Fibroblast of skin of abdomen (primary cell): Measurements from ENCODE around the gene PRELID1.
A peak's percentile ranks its signal among the peaks of the same experiment; 100 is the strongest.
"Not testable (repeated sequence)": the region's sequence is repeated elsewhere in the genome, so short reads cannot be mapped to it uniquely, and the experiment has no call there.

Experiments used
- DNase-seq: peaks from one replicate; pipeline ENCODE4 v3.0.0-alpha.2; 2013

The PRELID1 gene

GRCh38 chr5:177300236-177300880 lies 3.2 kb upstream of the PRELID1 start:
- peak; percentile 67 for DNase-seq

GRCh38 chr5:177300951-177301350 lies 2.6 kb upstream of the PRELID1 start:
- DNase-seq: no peak

DNA sequence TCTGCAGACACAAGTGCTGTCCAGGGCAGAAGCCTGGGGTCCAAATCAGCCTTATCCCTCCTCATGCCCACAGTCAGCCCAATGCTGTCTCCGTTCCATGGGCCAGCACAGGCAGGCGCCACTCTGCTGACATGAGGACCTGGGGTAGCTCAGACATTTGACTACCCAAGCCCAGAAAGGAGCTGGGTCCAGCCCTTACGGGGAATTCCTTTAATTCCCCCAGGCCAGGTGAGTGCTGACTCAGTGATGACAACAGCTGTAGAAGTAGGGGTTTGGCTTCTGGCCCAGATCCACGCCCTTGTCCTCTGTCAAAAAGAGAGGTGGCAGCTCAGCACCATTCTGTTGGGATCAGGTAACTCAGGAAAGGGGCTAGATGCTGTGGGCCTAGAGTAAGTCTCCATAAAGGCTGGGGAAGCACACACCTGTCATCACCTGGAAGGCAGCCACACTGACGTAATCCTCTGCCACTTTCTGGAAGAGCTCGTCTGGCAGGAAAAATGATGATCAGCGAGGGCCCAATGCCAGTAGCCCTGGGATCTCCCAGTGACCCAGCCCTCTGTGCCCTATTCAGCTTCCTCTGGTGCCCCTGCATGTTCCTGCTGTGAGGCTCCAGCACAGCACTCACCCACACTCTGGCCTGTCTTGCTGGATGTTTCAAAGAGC lies 2.0 kb upstream of the PRELID1 start:
- no peak for DNase-seq

DNA sequence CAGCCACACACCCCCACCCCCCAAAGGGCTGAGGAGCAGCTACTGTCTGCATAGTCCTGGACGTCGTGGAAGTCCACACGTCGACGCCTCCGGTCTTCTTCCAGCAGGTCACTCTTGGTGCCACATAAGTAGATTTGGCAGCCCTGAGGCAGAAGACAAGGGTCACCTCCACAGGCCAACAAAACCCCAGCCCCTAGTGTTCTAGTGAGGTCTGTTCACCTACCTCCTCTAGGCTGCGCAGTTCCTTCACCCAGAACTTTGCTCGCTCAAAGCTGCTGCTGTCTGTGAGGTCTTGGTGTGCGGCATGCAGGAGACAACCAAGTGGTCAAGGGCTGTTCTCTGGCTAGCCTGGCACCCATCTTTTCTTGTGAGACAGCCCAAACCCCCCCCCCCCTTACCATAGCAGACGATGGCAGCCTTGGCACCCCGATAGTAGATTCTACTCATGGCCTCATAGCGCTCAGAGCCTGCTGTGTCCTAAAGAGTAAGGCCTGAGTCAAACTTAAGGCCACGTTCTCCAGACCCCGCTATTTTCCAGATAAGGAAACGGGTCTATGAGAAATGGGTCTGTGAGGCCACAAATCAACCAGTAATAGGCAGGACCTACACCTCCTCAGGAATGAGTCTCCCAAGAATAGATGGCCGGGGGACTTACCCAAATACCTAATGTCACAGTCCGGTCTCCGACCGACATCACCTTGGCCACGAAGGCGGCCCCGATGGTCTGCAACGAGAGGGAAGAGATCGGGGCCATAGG lies 1.1 kb upstream of the PRELID1 start:
- DNase-seq: peak; percentile 12

- DNase-seq: no peak
Measured at GRCh38 chr5:177303925-177304391, 359 bp downstream of the PRELID1 start.

DNA sequence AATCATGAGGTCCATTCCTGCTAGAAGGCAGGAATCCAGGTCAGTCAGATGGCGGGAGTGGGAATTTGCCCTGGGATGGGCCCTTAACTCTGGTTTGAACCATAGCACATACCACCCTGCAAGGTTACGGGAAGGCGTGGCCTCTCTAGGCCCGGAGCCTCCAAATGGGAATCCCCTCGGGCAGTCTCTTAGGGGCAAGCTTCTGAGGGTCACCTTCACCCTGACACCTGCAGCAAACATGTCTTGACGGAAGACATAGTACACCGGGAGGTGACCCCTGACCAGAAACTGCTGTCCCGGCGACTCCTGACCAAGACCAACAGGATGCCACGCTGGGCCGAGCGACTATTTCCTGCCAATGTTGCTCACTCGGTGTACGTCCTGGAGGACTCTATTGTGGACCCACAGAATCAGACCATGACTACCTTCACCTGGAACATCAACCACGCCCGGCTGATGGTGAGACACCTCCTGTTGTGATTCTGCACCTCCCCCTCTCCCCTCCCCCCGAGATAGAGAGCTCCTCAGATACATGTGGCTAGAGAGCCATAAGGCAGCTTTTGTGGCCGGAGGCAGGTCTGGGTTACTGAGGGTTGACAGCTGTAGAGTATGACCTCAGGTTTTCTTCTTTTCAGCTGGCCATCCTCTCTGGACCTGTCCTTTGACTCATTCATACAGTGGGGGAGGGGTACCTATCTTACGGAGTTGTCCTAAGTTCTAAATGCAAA lies 957 bp downstream of the PRELID1 start:
- peak; percentile 39 for DNase-seq

DNA sequence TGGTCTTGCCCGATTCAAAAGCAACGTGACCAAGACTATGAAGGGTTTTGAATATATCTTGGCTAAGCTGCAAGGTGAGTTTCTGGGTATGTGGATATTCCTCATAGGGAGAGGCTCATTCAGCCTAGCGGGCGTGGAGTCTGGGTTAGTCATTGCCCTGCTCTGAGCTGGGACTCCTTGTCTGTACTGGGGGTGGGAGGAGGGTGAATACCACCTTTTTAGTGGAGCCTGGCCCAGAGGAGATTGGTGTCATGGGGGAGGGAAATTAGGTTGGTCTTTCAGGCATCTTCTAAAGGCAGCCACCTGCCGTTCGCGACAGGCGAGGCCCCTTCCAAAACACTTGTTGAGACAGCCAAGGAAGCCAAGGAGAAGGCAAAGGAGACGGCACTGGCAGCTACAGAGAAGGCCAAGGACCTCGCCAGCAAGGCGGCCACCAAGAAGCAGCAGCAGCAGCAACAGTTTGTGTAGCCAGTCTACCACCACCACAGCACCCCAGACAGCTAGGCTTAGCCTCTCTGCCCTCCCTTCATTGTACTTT lies 2.6 kb downstream of the PRELID1 start:
- not testable (repeated sequence) for DNase-seq

- DNase-seq: no peak
Measured at GRCh38 chr5:177306674-177307543, 3.3 kb downstream of the PRELID1 start.

GRCh38 chr5:177307544-177308363 lies 4.2 kb downstream of the PRELID1 start:
- no peak for DNase-seq

DNA sequence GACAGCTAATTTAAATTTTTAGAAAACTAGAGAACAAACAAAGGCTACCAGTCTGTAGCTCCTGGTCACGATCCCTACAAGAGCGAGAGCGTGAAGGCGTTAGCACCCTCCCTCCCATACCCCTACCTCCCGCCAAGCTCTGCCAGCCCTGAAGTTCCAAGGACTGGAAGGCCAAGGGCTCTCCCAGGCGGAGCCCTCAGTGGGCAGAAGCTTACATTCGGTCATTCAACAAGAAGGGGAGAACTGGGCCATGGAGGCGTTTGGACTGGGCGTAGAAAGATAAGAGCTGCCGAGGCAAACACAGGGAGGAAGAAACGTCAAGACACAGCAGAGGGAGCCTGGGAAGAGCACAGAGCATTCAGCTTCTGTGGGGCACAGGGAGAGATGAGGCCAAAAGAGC lies 5.1 kb downstream of the PRELID1 start:
- no peak for DNase-seq

GRCh38 chr5:177309351-177310191 lies 6.0 kb downstream of the PRELID1 start:
- peak; percentile 47 for DNase-seq

GRCh38 chr5:177310332-177310731 lies 6.7 kb downstream of the PRELID1 start:
- no peak for DNase-seq

DNA sequence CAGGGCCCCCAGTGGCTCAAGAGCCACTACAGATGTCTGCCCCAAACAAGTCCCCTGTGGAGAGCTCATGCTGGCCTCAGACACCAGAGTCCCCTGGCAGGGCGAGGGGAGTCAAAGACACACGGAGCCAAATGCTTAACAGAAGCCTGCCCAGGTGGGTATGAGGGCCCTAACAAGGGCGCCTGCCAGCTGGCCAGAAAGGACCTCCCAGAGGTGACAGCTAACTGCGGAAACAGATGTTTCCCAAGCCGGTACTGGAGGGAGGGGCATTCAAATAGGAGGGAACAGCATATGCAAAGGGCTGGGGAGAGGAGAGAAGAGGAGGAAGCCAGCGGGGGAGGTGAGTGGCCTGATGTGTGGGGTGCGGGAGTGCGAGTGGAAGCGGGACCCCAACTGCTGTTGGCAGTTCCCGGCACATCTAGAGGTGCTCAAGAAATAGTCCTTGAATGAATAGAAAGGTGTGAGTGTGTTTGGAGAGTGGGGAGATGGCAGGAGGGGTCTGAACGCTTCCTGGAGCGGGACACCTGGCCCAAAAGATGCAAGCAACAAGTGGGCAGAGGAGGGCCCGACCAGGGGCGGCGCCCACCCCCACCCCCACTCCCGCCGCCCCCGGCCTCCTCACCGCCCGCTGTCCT lies 7.3 kb downstream of the PRELID1 start:
- DNase-seq: no peak

DNA sequence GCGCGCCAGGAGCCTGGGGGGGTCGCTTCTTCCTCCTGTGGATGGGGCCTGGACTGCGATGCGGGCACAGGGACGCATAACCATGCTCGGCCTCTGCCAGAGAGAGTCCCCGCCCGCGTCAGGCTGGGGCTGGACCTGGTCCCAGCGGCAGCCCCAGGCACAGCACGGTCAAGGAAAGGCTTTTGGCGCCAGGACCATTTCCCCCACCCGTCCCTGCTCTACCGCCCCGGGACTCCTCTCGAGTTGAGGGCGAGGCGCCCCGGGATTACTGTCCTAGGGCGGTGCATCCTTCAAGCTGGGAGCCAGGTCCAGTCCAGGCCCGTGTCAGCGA lies 7.8 kb downstream of the PRELID1 start:
- DNase-seq: no peak

GRCh38 chr5:177311723-177312648 lies 8.4 kb downstream of the PRELID1 start, which contains the start of gene MXD3:
Gene MXD3, minus strand, starts transcription at chr5:177311898. Its CDS starts 68 bp downstream, at chr5:177311830.
- peak; percentile 96 for DNase-seq

GRCh38 chr5:177312649-177313181 lies 9.1 kb downstream of the PRELID1 start:
- DNase-seq: no peak

GRCh38 chr5:177313561-177314259 lies 10.1 kb downstream of the PRELID1 start:
- no peak for DNase-seq
